HG03039 (cell line): ENCODE measurements around the gene DCK.
"Not testable (repeated sequence)": the region's sequence is repeated elsewhere in the genome, so short reads cannot be mapped to it uniquely, and the experiment has no call there.

Experiments used
- ATAC-seq: cut with Tn5 transposase; IDR thresholded peaks from one replicate; pipeline ENCODE4 v1.9.1; 2021; ENCODE audit warnings: mild to moderate bottlenecking, moderate library complexity; ENCODE audit not compliant: unreplicated experiment

DCK gene

GRCh38 chr4:71059573-71059972 is 66.1 kb downstream of the DCK start:
- ATAC-seq = not testable (repeated sequence)

GRCh38 chr4:71062436-71062835 is 69.0 kb downstream of the DCK start:
- ATAC-seq = no peak

- no peak for ATAC-seq
Observed at GRCh38 chr4:71063711-71064110, 70.3 kb downstream of the DCK start.

- ATAC-seq = no peak
Observed at GRCh38 chr4:71064521-71064920, 71.1 kb downstream of the DCK start.

- no peak for ATAC-seq
Observed at GRCh38 chr4:71065991-71066510, 72.6 kb downstream of the DCK start.

GRCh38 chr4:71066737-71067716 is 73.6 kb downstream of the DCK start:
- no peak for ATAC-seq

- ATAC-seq = no peak
Observed at GRCh38 chr4:71069063-71069462, 75.6 kb downstream of the DCK start.

GRCh38 chr4:71070015-71070414 is 76.6 kb downstream of the DCK start:
- ATAC-seq = no peak

GRCh38 chr4:71074452-71075299 is 81.2 kb downstream of the DCK start:
- ATAC-seq = no peak
